SU-DHL-6 (cell line): ENCODE results near the gene TMEM106A.

ENCODE experiments used
- EZH2phosphoT487 ChIP-seq: fragments of 200-600 bp; sonication (generic), shearing (Covaris generic); conservative IDR thresholded peaks from 2 replicates; pipeline ENCODE4 v1.6.1; 2018; ENCODE audit warnings: mild to moderate bottlenecking, antibody characterized with exemption, low read length, moderate library complexity, mixed read lengths
- TF ChIP-seq, protein P1 (sequence below): fragments of 200-600 bp; sonication (generic); IDR thresholded peaks from one replicate; pipeline ENCODE4 v1.5.1; 2017; ENCODE audit warnings: antibody characterized with exemption, mild to moderate bottlenecking, low read length, moderate library complexity; ENCODE audit not compliant: insufficient read depth, poor library complexity, severe bottlenecking

DNA sequence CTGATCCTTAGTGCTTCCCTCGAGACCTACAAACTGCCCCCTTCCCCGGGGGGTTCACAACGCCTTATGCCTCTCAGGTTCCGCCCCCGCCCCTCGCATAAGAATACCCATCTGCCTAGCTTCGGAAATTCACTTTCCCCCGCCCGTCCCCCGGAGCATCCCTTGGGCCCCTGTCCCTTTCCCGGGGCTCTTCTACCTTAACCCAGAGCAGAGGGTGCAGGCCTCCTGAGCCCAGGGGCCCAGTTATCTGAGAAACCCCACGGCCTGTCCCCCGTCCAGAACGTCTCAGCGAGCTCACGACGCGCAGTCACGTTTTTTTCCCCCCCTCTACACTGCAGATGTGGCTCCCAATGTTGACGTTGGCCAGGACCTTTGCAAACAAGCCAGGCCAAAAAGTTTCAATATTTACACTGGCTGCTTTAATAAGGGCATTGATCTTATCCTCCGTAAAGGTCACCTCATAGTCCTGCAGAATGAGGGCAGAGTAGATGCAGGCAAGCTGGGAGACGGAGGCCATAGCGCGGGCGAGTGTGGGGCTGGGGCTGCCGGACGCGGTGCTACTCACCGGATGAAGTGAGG, 42.0 kb upstream of the TMEM106A start:
- TF ChIP-seq, protein P1, sequence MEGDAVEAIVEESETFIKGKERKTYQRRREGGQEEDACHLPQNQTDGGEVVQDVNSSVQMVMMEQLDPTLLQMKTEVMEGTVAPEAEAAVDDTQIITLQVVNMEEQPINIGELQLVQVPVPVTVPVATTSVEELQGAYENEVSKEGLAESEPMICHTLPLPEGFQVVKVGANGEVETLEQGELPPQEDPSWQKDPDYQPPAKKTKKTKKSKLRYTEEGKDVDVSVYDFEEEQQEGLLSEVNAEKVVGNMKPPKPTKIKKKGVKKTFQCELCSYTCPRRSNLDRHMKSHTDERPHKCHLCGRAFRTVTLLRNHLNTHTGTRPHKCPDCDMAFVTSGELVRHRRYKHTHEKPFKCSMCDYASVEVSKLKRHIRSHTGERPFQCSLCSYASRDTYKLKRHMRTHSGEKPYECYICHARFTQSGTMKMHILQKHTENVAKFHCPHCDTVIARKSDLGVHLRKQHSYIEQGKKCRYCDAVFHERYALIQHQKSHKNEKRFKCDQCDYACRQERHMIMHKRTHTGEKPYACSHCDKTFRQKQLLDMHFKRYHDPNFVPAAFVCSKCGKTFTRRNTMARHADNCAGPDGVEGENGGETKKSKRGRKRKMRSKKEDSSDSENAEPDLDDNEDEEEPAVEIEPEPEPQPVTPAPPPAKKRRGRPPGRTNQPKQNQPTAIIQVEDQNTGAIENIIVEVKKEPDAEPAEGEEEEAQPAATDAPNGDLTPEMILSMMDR: no peak
- no peak for TF ChIP-seq EZH2phosphoT487
